ENCODE measurements around the gene ACTMAP. TPM values are rescaled to one million over a fixed set of nuclear protein-coding genes. Genes with fewer than 3 reads are reported as not detected.

The ACTMAP gene
- total and polyA plus RNA-seq, 2 experiments from 2014 or later = 3.2 to 14.8 TPM

DNA sequence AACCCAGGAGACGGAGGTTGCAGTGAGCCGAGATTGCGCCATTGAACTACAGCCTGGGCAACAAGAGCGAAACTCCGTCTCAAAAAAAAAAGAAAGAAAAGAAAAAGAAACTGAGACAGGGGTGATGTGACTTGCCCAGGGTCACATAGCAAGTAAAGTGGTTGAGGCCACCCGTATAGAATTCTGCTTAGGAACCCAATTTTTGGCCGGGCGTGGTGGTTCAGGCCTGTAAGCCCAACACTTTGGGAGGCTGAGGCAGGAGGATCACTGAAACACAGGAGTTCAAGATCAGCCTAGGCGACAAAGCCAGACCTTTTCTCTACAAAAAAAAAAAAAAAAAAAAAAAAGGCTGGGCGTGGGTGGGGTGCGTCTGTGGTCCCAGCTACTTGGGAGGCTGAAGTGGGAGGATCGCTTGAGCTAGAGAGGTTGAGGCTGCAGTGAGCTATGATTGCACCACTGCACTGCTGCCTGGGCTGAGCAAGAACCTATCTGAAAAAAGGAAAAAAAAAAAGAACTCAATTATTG, 2.0 kb upstream of the ACTMAP start:
- H3K4me1 ChIP-seq (ENCODE audit: insufficient read depth) = peaks cover 40% of the 10 kb centered on the region
- H3K27ac ChIP-seq = peak overlapping the region; percentile 72
- H3K79me2 ChIP-seq = peaks cover 64% of the 10 kb centered on the region
- peak overlapping the region; percentile 29 for H3K4me3 ChIP-seq
- H3K9me3 ChIP-seq (ENCODE audit: low read depth) = no peaks in the 10 kb centered on the region
- peaks cover 3% of the 10 kb centered on the region for H4K20me1 ChIP-seq (ENCODE audit: insufficient read depth, poor library complexity, severe bottlenecking)
- no peaks in the 10 kb centered on the region for H3K9me2 ChIP-seq (replicated peaks; ENCODE audit: insufficient read depth)
- H3K36me3 ChIP-seq (replicated peaks; ENCODE audit: insufficient read depth, low read depth) = no peaks in the 10 kb centered on the region
- no peaks in the 10 kb centered on the region for H3K27me3 ChIP-seq
- WGBS (ENCODE audit: low lambda C conversion rate, missing lambda C conversion rate) = 83% methylated on average over 12 of the region's 12 CpGs
- no peak overlapping the region for H2AFZ ChIP-seq
- H3K4me2 ChIP-seq = peak overlapping the region; percentile 78
- DNase-seq (ENCODE audit: low spot score) = no peak
- TF ChIP-seq EZH2phosphoT487 (IDR thresholded peaks at IDR 0.05; ENCODE audit: low read depth, severe bottlenecking, unreplicated experiment) (no peak), EZH2 (IDR thresholded peaks at IDR 0.05; ENCODE audit: borderline replicate concordance) (no peak)
- TF ChIP-seq, protein P1, sequence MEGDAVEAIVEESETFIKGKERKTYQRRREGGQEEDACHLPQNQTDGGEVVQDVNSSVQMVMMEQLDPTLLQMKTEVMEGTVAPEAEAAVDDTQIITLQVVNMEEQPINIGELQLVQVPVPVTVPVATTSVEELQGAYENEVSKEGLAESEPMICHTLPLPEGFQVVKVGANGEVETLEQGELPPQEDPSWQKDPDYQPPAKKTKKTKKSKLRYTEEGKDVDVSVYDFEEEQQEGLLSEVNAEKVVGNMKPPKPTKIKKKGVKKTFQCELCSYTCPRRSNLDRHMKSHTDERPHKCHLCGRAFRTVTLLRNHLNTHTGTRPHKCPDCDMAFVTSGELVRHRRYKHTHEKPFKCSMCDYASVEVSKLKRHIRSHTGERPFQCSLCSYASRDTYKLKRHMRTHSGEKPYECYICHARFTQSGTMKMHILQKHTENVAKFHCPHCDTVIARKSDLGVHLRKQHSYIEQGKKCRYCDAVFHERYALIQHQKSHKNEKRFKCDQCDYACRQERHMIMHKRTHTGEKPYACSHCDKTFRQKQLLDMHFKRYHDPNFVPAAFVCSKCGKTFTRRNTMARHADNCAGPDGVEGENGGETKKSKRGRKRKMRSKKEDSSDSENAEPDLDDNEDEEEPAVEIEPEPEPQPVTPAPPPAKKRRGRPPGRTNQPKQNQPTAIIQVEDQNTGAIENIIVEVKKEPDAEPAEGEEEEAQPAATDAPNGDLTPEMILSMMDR (IDR thresholded peaks at IDR 0.05; ENCODE audit: poor library complexity) = no peak

DNA sequence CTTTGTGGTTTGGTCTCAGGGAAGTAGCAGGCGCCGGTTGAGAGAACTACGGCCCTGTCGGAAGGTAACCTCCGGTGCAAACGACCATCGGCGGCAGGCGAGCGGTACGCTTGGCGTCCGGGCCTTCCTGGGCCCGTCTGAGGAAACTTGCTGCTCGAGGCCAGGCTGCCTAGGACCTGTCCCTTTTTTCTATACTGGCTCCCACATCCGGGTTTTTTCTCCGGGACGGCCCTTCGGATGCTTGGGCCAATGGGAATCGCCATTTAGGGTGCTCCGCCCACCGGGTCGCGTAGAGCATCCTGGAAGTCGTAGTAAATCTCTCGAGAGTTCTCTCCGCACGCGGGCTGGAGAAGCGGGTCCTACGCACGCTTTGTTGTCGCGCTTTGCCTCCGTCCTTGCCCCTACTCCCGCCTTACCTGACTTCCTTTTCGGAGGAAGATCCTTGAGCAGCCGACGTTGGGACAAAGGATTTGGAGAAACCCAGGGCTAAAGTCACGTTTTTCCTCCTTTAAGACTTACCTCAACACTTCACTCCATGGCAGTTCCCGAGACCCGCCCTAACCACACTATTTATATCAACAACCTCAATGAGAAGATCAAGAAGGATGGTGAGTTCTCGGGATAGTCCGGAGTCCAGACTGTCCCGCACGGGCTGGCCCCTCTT, 729 bp upstream of the ACTMAP start, which contains the start of gene SNRPA:
Gene SNRPA (plus strand): TSS at position 330 of the 664 bp plus-strand sequence. CDS start 206 bp downstream, at position 536.
- Histone ChIP-seq H2AFZ (peak within 1 kb of the TSS; percentile 10), H3K4me1 (ENCODE audit: insufficient read depth) (peaks cover 40% of the 10 kb centered on the region), H3K9me3 (ENCODE audit: low read depth) (no peaks in the 10 kb centered on the region), H3K4me3 (peak within 1 kb of the TSS; percentile 29), H3K27ac (peak within 1 kb of the TSS; percentile 95), H3K36me3 (replicated peaks; ENCODE audit: insufficient read depth, low read depth) (no peaks in the 10 kb centered on the region), H3K4me2 (peak within 1 kb of the TSS; percentile 81), H3K27me3 (no peaks in the 10 kb centered on the region), H3K9me2 (replicated peaks; ENCODE audit: insufficient read depth) (no peaks in the 10 kb centered on the region), H3K79me2 (peaks cover 51% of the 10 kb centered on the region), H4K20me1 (ENCODE audit: insufficient read depth, poor library complexity, severe bottlenecking) (no peaks in the 10 kb centered on the region)
- no peak for TF ChIP-seq EZH2phosphoT487 (IDR thresholded peaks at IDR 0.05; ENCODE audit: low read depth, severe bottlenecking, unreplicated experiment)
- TF ChIP-seq, protein P1 (IDR thresholded peaks at IDR 0.05; ENCODE audit: poor library complexity) = no peak
- TF ChIP-seq EZH2 (IDR thresholded peaks at IDR 0.05; ENCODE audit: borderline replicate concordance) = no peak
- under 1% methylated on average over 43 of the region's 46 CpGs for WGBS (ENCODE audit: low lambda C conversion rate, missing lambda C conversion rate)
- peak; percentile 99 for DNase-seq (ENCODE audit: low spot score)

DNA sequence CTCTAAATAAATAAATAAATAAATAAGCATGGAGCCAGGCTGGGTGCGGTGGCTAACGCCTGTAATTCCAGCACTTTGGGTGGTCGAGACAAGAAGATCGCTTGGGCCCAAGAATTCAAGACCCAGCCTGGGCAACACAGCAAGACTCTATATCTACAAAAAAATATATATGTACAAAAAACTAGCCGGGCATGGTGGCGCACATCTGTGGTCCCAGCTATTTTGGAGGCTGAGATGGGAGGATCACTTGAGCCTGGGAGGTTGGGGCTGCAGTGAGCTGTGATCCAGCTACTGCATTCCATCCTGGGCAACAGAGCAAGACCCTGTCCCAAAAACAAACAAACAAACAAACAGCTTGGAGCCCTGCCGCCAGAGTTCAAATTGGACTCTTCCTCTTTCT, 2.7 kb downstream of the ACTMAP start:
- no peaks in the 10 kb centered on the region for H3K27me3 ChIP-seq
- H3K36me3 ChIP-seq (replicated peaks; ENCODE audit: insufficient read depth, low read depth) = no peaks in the 10 kb centered on the region
- peaks cover 24% of the 10 kb centered on the region for H3K4me1 ChIP-seq (ENCODE audit: insufficient read depth)
- 98% methylated on average over 7 of the region's 7 CpGs for WGBS (ENCODE audit: low lambda C conversion rate, missing lambda C conversion rate)
- H4K20me1 ChIP-seq (ENCODE audit: insufficient read depth, poor library complexity, severe bottlenecking) = no peaks in the 10 kb centered on the region
- H2AFZ ChIP-seq = no peak overlapping the region
- TF ChIP-seq EZH2 (IDR thresholded peaks at IDR 0.05; ENCODE audit: borderline replicate concordance) = no peak
- TF ChIP-seq, protein P1 (IDR thresholded peaks at IDR 0.05; ENCODE audit: poor library complexity) = no peak
- TF ChIP-seq EZH2phosphoT487 (IDR thresholded peaks at IDR 0.05; ENCODE audit: low read depth, severe bottlenecking, unreplicated experiment) = no peak
- DNase-seq (ENCODE audit: low spot score) = no peak
- H3K9me3 ChIP-seq (ENCODE audit: low read depth) = no peaks in the 10 kb centered on the region
- H3K4me3 ChIP-seq = no peak overlapping the region
- no peak overlapping the region for H3K4me2 ChIP-seq
- no peaks in the 10 kb centered on the region for H3K9me2 ChIP-seq (replicated peaks; ENCODE audit: insufficient read depth)
- no peak overlapping the region for H3K27ac ChIP-seq
- peaks cover 19% of the 10 kb centered on the region for H3K79me2 ChIP-seq
